GM12878 (cell line): Measurements from ENCODE around the gene RAB9B. TPM values are rescaled to one million over a fixed set of nuclear protein-coding genes. Genes with fewer than 3 reads are reported as not detected.

Experiments used
- ATAC-seq: fragments of 200-7000 bp; cut with Tn5 transposase; 3 replicates; pipeline ENCODE4 v1.9.1; 2020; ENCODE audit warnings: mild to moderate bottlenecking, moderate library complexity
- BruUV-seq: library from RNA; stranded (reverse); fragments of 400-500 nt; replicated peaks from 2 replicates; lab custom pipeline; 2021; lab: Mats Ljungman, UMichigan
- CTCF ChIA-PET: fragments of 300-600 bp; sonication (Branson Sonifier 250); formaldehyde crosslinking; extraction: SDS; loops from one replicate; lab custom pipeline; 2021; ENCODE audit warnings: inconsistent platforms; lab: Yijun Ruan, JAX
- POLR2A ChIA-PET: fragments of 350-600 bp; formaldehyde crosslinking; extraction: SDS; loops from one replicate; lab custom pipeline; 2021; ENCODE audit warnings: inconsistent platforms; lab: Charles Lee
- RAD21 ChIA-PET: fragments of 300-600 bp; sonication (Branson Sonifier 250); formaldehyde crosslinking; loops from one replicate; lab custom pipeline; 2023; ENCODE audit warnings: antibody characterized with exemption; ENCODE audit not compliant: unreplicated experiment; lab: Charles Lee
- SMC1A ChIA-PET: fragments of 300-600 bp; sonication (Branson Sonifier 250); formaldehyde crosslinking; loops from one replicate; lab custom pipeline; 2023; ENCODE audit not compliant: unreplicated experiment, uncharacterized antibody; lab: Charles Lee
- DNase-seq: peaks from one replicate; pipeline ENCODE4 v3.0.0-alpha.2; 2011; ENCODE audit warnings: low read depth, low spot score
- FAIRE-seq: peaks from 3 replicates; lab custom pipeline; 2011; peaks lifted over from hg19 to GRCh38; lab: Jason Lieb, UNC
- H2AFZ ChIP-seq: 2 replicates; pipeline ENCODE4 v1.6.0; 2011; ENCODE audit warnings: low read depth, low read length, control low read depth; ENCODE audit not compliant: control insufficient read depth
- H3K27ac ChIP-seq: 2 replicates; pipeline ENCODE4 v1.5.1; 2011; ENCODE audit warnings: control low read depth; ENCODE audit not compliant: control insufficient read depth, insufficient read depth
- H3K27me3 ChIP-seq, 2 experiments: replicated peaks in 1 of 2; 2 replicates each; pipeline versions ENCODE4 v1.6.0 to v1.6.1; 2011; ENCODE audit warnings: low read length in 1 of 2; ENCODE audit not compliant: control insufficient read depth in 2 of 2, insufficient read depth in 2 of 2
- H3K36me3 ChIP-seq, 2 experiments: 2 replicates each; pipeline ENCODE4 v1.5.1; 2011; ENCODE audit warnings: low read length in 1 of 2; ENCODE audit not compliant: control insufficient read depth in 2 of 2, insufficient read depth in 2 of 2
- H3K4me1 ChIP-seq: 2 replicates; pipeline ENCODE4 v1.6.1; 2011; ENCODE audit warnings: mild to moderate bottlenecking, low read length, moderate library complexity, mixed read lengths; ENCODE audit not compliant: control insufficient read depth, insufficient read depth
- H3K4me2 ChIP-seq: 2 replicates; pipeline ENCODE4 v1.6.0; 2011; ENCODE audit warnings: control low read depth; ENCODE audit not compliant: control insufficient read depth, insufficient read depth
- H3K4me3 ChIP-seq: fragments of 200-600 bp; sonication (generic); 2 replicates; pipeline ENCODE4 v1.5.1; 2016
- H3K79me2 ChIP-seq: 2 replicates; pipeline ENCODE4 v1.6.0; 2011; ENCODE audit warnings: low read length; ENCODE audit not compliant: control insufficient read depth, insufficient read depth
- H3K9ac ChIP-seq: 2 replicates; pipeline ENCODE4 v1.8.0; 2011; ENCODE audit warnings: low read length, control low read depth, mixed read lengths; ENCODE audit not compliant: control insufficient read depth, insufficient read depth
- H3K9me3 ChIP-seq: replicated peaks from 3 replicates; pipeline ENCODE4 v1.5.1; 2011; ENCODE audit warnings: mild to moderate bottlenecking, low read length; ENCODE audit not compliant: control insufficient read depth, insufficient read depth
- H4K20me1 ChIP-seq: 2 replicates; pipeline ENCODE4 v1.6.0; 2011; ENCODE audit not compliant: control insufficient read depth, insufficient read depth
- CEBPZ ChIP-seq: fragments of 150-350 bp; IDR thresholded peaks from 2 replicates; pipeline ENCODE4 v1.6.1; 2016; ENCODE audit warnings: low read depth, low read length
- FOXK2 ChIP-seq: fragments of 450-650 bp; IDR thresholded peaks from 2 replicates; pipeline ENCODE4 v1.6.1; 2017; ENCODE audit warnings: mild to moderate bottlenecking, moderate library complexity
- IRF3 ChIP-seq: fragments of 450-650 bp; IDR thresholded peaks from 2 replicates; pipeline ENCODE4 v1.6.1; 2014; ENCODE audit warnings: mild to moderate bottlenecking
- IRF5 ChIP-seq: fragments of 450-650 bp; IDR thresholded peaks from 2 replicates; pipeline ENCODE4 v1.6.1; 2017; ENCODE audit warnings: borderline replicate concordance
- NR2C1 ChIP-seq: fragments of 450-650 bp; IDR thresholded peaks from 2 replicates; pipeline ENCODE4 v1.6.1; 2017; ENCODE audit warnings: antibody characterized with exemption, mild to moderate bottlenecking, moderate library complexity
- TCF7 ChIP-seq: IDR thresholded peaks from 2 replicates; pipeline ENCODE4 v1.6.1; 2014; ENCODE audit warnings: antibody characterized with exemption, borderline replicate concordance
- ZNF217 ChIP-seq: fragments of 450-650 bp; IDR thresholded peaks from 2 replicates; pipeline ENCODE4 v1.6.1; 2017; ENCODE audit warnings: antibody characterized with exemption, mild to moderate bottlenecking
- WGBS: methylation state at CpG from one replicate; pipeline ENCODE4 v1.1.6; 2016; ENCODE audit warnings: low lambda C conversion rate; ENCODE audit not compliant: insufficient replicate concordance, insufficient coverage; ENCODE audit errors: missing lambda C conversion rate; 5-methylcytosine and 5-hydroxymethylcytosine counted together
- in situ Hi-C: fragments of 300-500 bp; cut with MboI; formaldehyde crosslinking; loops from 9 replicates; pipeline ENCODE4 v1.14.3; 2018; ENCODE audit warnings: mixed read lengths
- intact Hi-C: fragments of 100-400 bp; cut with micrococcal nuclease; formaldehyde crosslinking; loops from one replicate; pipeline ENCODE4 v1.14.2; 2022; ENCODE audit not compliant: unreplicated experiment
- polyA plus RNA-seq, 11 experiments: library from polyadenylated mRNA; depleted of rRNA in 4 of 11; unstranded in 6 of 11; stranded (reverse) in 5 of 11; fragments of >200 nt; fragmentation: Nextera tagmentation in 4 of 11; fragmentation: Illumina TruSeq in 1 of 11; extraction: Ambion mirVana in 4 of 11; extraction: Trizol in 1 of 11; gene quantifications; 1 replicate in 1 of 11; 2 replicates in 10 of 11; pipeline versions ENCODE4 v1.2.1 to v1.2.3, GENCODE V29; 2011 to 2016; ENCODE audit warnings: inconsistent platforms in 2 of 11, missing spikeins in 2 of 11, low read depth in 1 of 11
- total RNA-seq, 4 experiments: library from RNA; depleted of rRNA in 3 of 4; stranded (reverse); fragments of >200 nt in 3 of 4; fragmentation: Illumina TruSeq in 1 of 4; extraction: Trizol in 1 of 4; gene quantifications; 2 replicates each; pipeline versions ENCODE4 v1.2.1 to v1.2.3, GENCODE V29; 2013 to 2021

Gene RAB9B
- total and polyA plus RNA-seq, 10 of the 15 experiments (the other 5 are each of a cell fraction or from before 2014, with no cell fraction given) = 0.05 to 0.30 (median 0.19) TPM

DNA sequence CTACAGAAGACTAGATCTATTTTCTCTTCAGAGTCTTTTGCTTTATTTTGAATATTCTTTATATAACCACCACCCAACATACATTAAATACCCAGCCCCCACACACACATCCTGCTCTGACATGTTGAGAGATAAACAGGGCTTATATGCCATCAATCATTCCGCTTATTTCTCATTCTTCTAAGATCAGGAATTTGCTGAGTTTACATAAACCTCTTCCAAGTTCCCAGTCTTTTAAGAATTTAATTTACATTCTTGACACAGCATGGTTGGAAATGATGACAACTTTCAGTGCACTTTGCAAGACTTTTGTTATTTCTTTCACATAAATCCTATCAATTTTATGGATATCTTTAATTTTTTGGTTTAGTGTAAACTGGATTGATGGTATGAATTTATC, 17.5 kb upstream of the RAB9B start:
- ChIA-PET RAD21 (no interaction called here), POLR2A (interaction anchor here (0.6 kb wide), 1 partner anchor 248 kb away, joined by 3 read pairs; no protein-coding TSS in a partner anchor), SMC1A (no interaction called here), CTCF (no interaction called here)
- Histone ChIP-seq H2AFZ (no peak overlapping the region), H3K4me1 (no peaks in the 10 kb centered on the region), H3K36me3 (no peaks in the 10 kb centered on the region), H3K9ac (no peak overlapping the region), H3K27me3 (no peaks in the 10 kb centered on the region), H3K4me2 (no peak overlapping the region), H4K20me1 (no peaks in the 10 kb centered on the region), H3K4me3 (no peak overlapping the region), H3K27ac (no peak overlapping the region), H3K79me2 (no peaks in the 10 kb centered on the region), H3K9me3 (no peaks in the 10 kb centered on the region)
- in situ Hi-C loops (loop anchor here (5.0 kb wide), 2 partner anchors 83 to 283 kb away; no protein-coding TSS in a partner anchor), intact Hi-C loops (loop anchor here (5.0 kb wide), 1 partner anchor 263 kb away; the partner anchor contains the start of gene ZCCHC18)
- WGBS = 0% methylated on average over 1 of the region's 1 CpG
- DNase-seq (no peak), FAIRE-seq (no peak), ATAC-seq (no peak)
- TF ChIP-seq TCF7 (no peak), ZNF217 (no peak), FOXK2 (no peak), NR2C1 (no peak), CEBPZ (no peak), IRF3 (no peak), IRF5 (no peak)
- no TSS peak for BruUV-seq
